ENCODE measurements around the gene MME. TPM values are rescaled to one million over a fixed set of nuclear protein-coding genes. Genes with fewer than 3 reads are reported as not detected.

MME gene
- total RNA-seq, 1 donor from 2014 or later, result 18.4 TPM

GRCh38 chr3:155231792-155232191, 151.7 kb downstream of the MME start:
- Histone ChIP-seq H3K9me3 (no peaks in the 10 kb centered on the region), H3K27me3 (no peaks in the 10 kb centered on the region)
- intact Hi-C loops (cut with DNase I), result no loop called here

GRCh38 chr3:155232605-155233004, 152.5 kb downstream of the MME start:
- H3K9me3 ChIP-seq, result no peaks in the 10 kb centered on the region
- H3K4me3 ChIP-seq, result no peak overlapping the region
- no peaks in the 10 kb centered on the region for H3K27me3 ChIP-seq
- no peak for DNase-seq (ENCODE audit: extremely low spot score in 2 of 2)
- H3K4me1 ChIP-seq, result peaks cover 10% of the 10 kb centered on the region
- no peaks in the 10 kb centered on the region for H3K36me3 ChIP-seq
- TF ChIP-seq CTCF (IDR thresholded peaks at IDR 0.05) (no peak), POLR2AphosphoS5 (IDR thresholded peaks at IDR 0.05; ENCODE audit: insufficient read depth in 1 of 2, low read depth in 1 of 2) (peak in 1 of 2 donors; percentile 66)
- intact Hi-C loops (cut with DNase I), result no loop called here
- peak overlapping the region; percentile 45 for H3K27ac ChIP-seq

More at GRCh38 chr3:155231792-155232191, 151.7 kb downstream of the MME start:
- TF ChIP-seq POLR2AphosphoS5 (IDR thresholded peaks at IDR 0.05; ENCODE audit: insufficient read depth in 1 of 2, low read depth in 1 of 2) (no peak), POLR2A (IDR thresholded peaks at IDR 0.05) (no peak), CTCF (IDR thresholded peaks at IDR 0.05) (no peak)
- H3K4me3 ChIP-seq, result no peak overlapping the region
- DNase-seq (ENCODE audit: extremely low spot score in 2 of 2), result no peak
- H3K36me3 ChIP-seq, result no peaks in the 10 kb centered on the region
- peaks cover 10% of the 10 kb centered on the region for H3K4me1 ChIP-seq
- H3K27ac ChIP-seq, result peak overlapping the region; percentile 45

GRCh38 chr3:155233213-155233612, 153.1 kb downstream of the MME start:
- no peaks in the 10 kb centered on the region for H3K9me3 ChIP-seq
- no peak for DNase-seq (ENCODE audit: extremely low spot score in 2 of 2)
- intact Hi-C loops (cut with DNase I), result no loop called here
- peak overlapping the region; percentile 3 for H3K27ac ChIP-seq
- H3K36me3 ChIP-seq, result no peaks in the 10 kb centered on the region
- H3K4me1 ChIP-seq, result peaks cover 10% of the 10 kb centered on the region
- no peaks in the 10 kb centered on the region for H3K27me3 ChIP-seq
- peak in 1 of 2 donors; percentile 12 for TF ChIP-seq POLR2AphosphoS5 (IDR thresholded peaks at IDR 0.05; ENCODE audit: insufficient read depth in 1 of 2, low read depth in 1 of 2)
- TF ChIP-seq POLR2A (IDR thresholded peaks at IDR 0.05), result no peak
- no peak overlapping the region for H3K4me3 ChIP-seq

Other genes with a start within 250 kb of the MME start
- gene STRIT1, start 213.4 kb downstream of the MME start, total RNA-seq, result not detected

Data from vagina (tissue), 2 donors.